H54 (cell line): ENCODE measurements around the gene FGF12.

Source experiments
- DNase-seq: peaks from one replicate; pipeline ENCODE4 v3.0.0; 2011; ENCODE audit warnings: low spot score, mixed read lengths; ENCODE audit not compliant: insufficient read length
- FAIRE-seq: peaks from 3 replicates; lab custom pipeline; 2011; peaks lifted over from hg19 to GRCh38; lab: Jason Lieb, UNC
- POLR2A ChIP-seq: IDR thresholded peaks from 2 replicates; pipeline ENCODE4 v1.6.1; 2011; ENCODE audit warnings: low read depth, mild to moderate bottlenecking, low read length

FGF12 gene

GRCh38 chr3:192224634-192225155 is 502.6 kb downstream of the FGF12 start:
- TF ChIP-seq POLR2A = no peak
- no peak for FAIRE-seq
- no peak for DNase-seq

GRCh38 chr3:192223815-192224214 is 503.5 kb downstream of the FGF12 start:
- no peak for DNase-seq
- TF ChIP-seq POLR2A = no peak
- FAIRE-seq = no peak

- no peak for TF ChIP-seq POLR2A
- FAIRE-seq (no peak), DNase-seq (no peak)
These were observed 506.4 kb downstream of the FGF12 start for GRCh38 chr3:192220915-192221314.

GRCh38 chr3:192219926-192220325 is 507.4 kb downstream of the FGF12 start:
- FAIRE-seq = no peak
- no peak for TF ChIP-seq POLR2A
- DNase-seq = no peak

GRCh38 chr3:192216067-192216466 is 511.3 kb downstream of the FGF12 start:
- FAIRE-seq = peak; percentile 43
- DNase-seq = no peak
- no peak for TF ChIP-seq POLR2A

- DNase-seq (no peak), FAIRE-seq (peak; percentile 27)
- TF ChIP-seq POLR2A = no peak
These were observed 514.4 kb downstream of the FGF12 start for GRCh38 chr3:192212979-192213378.

- TF ChIP-seq POLR2A = no peak
- FAIRE-seq (peak; percentile 45), DNase-seq (no peak)
These were observed 515.0 kb downstream of the FGF12 start for GRCh38 chr3:192212335-192212734.

GRCh38 chr3:192207651-192208050 is 519.7 kb downstream of the FGF12 start:
- FAIRE-seq (peak; percentile 81), DNase-seq (no peak)

GRCh38 chr3:192207239-192207638 is 520.1 kb downstream of the FGF12 start:
- TF ChIP-seq POLR2A = no peak
- peak; percentile 87 for FAIRE-seq

More at GRCh38 chr3:192207651-192208050, 519.7 kb downstream of the FGF12 start:
- TF ChIP-seq POLR2A = no peak

GRCh38 chr3:192194085-192194484 is 533.3 kb downstream of the FGF12 start:
- DNase-seq = no peak

More at GRCh38 chr3:192207239-192207638, 520.1 kb downstream of the FGF12 start:
- DNase-seq = peak; percentile 7

GRCh38 chr3:192188218-192188835 is 539.0 kb downstream of the FGF12 start:
- DNase-seq = peak; percentile 15
- FAIRE-seq = peak; percentile 90
- no peak for TF ChIP-seq POLR2A

More at GRCh38 chr3:192194085-192194484, 533.3 kb downstream of the FGF12 start:
- no peak for TF ChIP-seq POLR2A
- FAIRE-seq = no peak

GRCh38 chr3:192187485-192188051 is 539.8 kb downstream of the FGF12 start:
- no peak for FAIRE-seq
- TF ChIP-seq POLR2A = no peak
- DNase-seq = no peak

GRCh38 chr3:192186498-192186897 is 540.8 kb downstream of the FGF12 start:
- no peak for TF ChIP-seq POLR2A
- FAIRE-seq = no peak
- DNase-seq = no peak

- peak; percentile 48 for FAIRE-seq
These were observed 541.3 kb downstream of the FGF12 start for GRCh38 chr3:192186045-192186444.

More at GRCh38 chr3:192186045-192186444, 541.3 kb downstream of the FGF12 start:
- DNase-seq = no peak
- no peak for TF ChIP-seq POLR2A
